Measurements from ENCODE around the gene PRKG1.
"Not testable (repeated sequence)": the region's sequence is repeated elsewhere in the genome, so short reads cannot be mapped to it uniquely, and the experiment has no call there.

PRKG1 gene

DNA sequence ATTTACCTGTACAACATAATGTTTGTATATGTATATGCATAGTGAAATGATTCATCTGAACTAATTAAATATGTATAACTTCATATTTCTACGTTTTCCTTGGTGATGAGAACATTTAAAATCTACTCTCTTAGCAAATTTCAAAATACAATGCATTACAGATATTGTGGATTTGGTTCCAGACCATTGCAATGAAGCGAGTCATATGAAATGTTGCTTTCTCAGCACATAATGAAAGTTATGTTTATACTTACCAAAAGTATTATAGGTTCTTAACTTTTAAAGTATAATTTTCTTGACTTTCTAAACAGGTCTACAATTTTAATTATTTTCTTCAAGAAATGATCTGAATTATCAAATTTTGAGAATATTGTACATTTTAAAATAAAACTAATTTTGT lies 435.9 kb downstream of the PRKG1 start:
- DNase-seq (ENCODE audit: low read depth): no peak

DNA sequence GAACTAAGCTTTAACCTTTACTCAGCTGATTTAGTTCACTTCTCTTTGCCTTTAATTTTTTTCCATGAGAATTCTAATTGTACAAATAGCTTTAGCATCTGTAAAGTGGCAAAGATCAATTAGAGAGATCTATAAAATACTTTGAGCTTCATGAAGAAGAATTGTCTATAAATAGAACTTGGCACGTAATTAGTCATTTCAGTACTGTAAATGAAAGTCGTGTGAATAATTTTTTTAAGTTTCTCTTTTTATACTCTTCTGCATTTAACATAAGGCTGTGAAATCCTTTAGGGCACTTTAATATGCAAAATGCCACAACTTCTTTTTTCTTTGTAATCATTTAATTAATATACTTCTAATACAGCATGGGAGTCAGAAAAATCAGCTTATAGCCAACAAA lies 447.3 kb downstream of the PRKG1 start:
- DNase-seq (ENCODE audit: low read depth): no peak

DNA sequence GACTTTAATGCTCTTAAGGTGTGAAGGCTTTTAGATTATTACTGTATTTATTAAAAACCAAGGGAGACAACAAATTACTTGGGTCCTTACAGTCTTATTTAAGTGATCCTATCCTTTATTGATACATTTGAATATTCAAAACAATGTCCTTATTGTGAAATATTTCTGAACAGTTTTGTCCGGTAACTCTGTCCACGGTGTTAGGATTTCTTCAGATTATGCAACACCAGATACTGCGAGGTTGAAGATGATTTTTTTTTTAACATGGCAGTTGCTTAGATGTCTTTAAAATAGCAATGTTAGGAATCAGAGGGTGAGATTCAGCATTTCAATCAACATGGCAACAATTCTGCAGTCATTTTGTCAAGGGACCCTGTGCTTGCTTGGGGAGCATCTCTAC lies 448.6 kb downstream of the PRKG1 start:
- no peak for DNase-seq (ENCODE audit: low read depth)

DNA sequence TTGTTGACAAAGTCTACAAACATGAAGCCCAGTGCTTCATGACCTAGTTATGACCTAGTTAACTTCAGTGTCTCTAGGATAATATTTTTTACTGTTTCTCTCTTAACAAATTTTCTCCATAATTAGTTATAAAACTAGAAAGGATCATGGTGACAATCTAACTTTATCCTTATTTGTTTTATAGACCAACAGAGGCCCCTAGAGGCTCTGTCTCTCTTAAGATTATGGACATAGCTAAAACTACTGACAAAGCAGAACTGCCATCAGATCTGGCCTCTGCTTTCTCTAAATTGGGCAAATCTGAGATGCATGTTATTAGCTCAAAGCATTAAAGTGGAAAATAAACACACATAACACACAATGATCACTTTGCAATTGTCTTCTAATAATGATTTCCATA lies 449.2 kb downstream of the PRKG1 start:
- no peak for DNase-seq (ENCODE audit: low read depth)

DNA sequence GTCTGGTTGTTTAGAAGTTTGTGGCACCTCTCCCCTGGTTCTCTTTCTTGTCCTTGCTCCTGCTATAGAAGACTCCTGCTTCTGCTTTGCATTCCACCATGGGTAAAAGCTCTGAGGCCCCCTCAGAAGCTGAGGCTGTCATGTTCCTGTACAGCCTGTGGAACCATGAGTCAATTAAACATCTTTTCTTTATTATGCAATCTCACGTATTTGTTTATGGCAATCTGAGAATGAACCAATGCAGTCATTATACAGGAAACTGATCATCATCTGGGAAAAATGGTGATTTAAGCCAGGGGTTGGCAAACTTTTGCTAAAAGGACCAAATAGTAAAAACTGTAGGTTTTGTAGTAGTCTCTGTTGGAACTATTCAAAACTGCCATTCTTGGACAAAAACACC lies 449.8 kb downstream of the PRKG1 start:
- peak; percentile 19 for DNase-seq (ENCODE audit: low read depth)

DNA sequence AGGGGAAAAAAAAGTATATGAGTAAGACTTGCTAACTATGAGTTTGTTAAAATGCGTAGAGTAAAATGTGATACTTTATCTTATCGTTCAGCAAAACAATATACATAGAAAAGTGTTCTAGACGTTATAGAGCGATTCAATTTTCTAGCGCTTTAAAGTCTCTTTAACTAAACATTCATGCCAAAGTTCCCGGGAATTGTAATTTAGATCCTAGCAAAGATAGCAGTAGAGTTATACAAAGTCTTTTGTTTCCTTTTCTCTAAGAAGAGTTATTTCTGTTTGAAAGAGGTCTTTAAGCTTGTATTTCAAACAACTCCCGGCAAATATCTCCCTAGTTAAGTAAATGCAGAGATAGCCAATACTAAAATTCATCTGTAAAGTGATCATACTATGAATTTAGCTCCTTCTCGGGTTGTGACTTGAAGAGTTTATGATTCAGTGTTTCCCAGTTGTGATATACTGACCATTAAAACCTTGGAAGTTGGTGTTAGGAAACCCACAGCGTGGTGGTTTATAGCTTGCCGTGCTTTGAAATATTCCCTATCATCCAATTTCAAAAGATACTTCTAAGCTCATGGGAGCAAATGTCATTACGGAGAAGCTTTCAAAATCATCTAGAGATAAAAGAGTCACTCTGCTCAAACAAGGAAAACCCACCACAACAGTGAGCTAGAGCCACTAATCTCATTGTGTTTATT lies 453.4 kb downstream of the PRKG1 start:
- no peak for DNase-seq (ENCODE audit: low read depth)

DNA sequence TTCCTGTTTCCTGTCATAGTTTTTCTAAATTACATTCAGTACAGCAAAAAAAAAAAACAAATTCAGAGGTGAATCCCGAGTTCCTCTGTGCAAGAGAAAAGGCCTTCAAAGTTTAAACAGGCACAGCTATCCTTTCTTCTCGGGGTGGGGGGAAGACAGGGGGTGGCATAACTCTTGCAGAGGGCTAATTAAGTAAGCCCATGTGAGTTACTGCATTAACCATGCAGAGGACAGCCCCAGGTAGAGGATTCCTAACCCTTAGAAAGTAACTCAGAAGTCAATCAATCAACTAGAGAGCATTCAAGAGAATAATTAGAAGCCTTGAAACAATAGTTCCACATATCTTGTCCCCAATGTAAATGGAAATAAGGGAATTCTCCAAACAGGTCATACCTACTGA lies 454.2 kb downstream of the PRKG1 start:
- no peak for DNase-seq (ENCODE audit: low read depth)

DNA sequence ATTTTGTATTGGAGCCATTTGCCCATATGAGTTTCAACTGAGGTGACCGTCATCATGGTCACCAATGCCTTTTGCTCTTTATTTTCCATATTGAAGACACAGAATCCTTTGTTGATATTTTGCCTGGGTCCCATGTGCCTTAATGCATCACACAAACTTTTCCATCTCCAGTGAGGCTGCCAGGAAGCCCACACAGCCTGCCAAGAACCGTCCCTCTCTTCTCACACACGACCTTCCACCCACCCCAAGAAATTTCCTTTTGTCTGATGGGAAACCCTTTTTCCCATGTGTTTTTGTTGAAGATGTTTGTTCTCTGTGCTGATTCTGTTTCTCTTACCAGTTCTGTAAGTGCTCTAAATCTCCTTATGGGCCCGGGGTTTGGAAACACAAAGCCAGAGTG lies 456.3 kb downstream of the PRKG1 start:
- DNase-seq (ENCODE audit: low read depth): no peak

DNA sequence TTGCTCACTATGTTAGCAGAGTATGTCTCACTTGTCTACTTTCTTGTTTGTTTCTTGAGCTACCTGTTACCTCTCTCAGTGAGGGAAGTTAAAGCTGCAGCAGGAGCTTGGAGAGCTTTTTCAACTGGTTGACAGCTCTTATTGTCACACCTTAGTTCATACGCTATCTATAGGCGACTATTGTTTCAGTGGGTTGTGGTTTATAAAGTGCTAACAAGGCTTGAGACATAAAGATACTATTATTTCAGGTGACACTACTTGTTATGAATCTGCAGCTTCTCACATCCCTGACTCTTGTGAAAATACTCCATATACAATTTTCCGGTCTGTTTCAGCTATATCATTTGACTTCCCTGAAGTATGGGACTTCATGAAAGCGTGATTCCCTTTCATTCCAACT lies 457.8 kb downstream of the PRKG1 start:
- no peak for DNase-seq (ENCODE audit: low read depth)

DNA sequence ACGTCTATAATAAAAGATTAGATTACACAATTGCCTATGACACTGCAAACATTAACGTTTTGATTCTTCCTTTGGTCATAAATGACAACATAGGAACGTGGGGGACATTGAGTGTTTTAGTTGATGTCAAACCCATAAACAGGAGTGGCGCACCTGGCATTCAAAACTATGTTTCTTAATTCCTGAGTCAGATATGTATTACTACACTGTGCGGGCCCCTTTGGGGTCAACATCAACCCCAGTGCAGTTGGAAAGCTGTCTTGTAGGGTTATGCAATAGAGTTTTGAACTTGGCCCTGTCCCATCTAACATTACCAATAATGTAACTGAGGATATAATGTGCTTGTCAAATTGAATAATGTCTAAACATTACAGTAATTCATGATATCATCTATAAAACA lies 468.6 kb downstream of the PRKG1 start:
- DNase-seq (ENCODE audit: low read depth): no peak

DNA sequence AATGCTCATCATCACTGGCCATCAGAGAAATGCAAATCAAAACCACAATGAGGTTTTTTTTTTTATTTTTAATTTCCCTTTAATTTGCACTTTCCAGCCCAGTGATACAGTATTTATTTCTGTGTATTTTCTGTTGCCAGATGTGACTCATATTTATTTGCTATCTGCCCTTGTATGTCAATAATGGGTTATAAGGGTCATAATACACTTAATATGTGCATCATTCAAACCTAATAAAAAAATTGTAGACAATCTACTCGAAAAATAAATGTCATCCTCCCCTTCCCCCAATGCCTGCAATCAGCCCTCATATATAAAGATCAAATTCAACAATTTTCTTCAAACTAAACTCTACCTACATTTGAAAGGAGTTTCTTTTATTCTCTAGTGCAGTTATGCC lies 470.6 kb downstream of the PRKG1 start:
- no peak for DNase-seq (ENCODE audit: low read depth)

DNA sequence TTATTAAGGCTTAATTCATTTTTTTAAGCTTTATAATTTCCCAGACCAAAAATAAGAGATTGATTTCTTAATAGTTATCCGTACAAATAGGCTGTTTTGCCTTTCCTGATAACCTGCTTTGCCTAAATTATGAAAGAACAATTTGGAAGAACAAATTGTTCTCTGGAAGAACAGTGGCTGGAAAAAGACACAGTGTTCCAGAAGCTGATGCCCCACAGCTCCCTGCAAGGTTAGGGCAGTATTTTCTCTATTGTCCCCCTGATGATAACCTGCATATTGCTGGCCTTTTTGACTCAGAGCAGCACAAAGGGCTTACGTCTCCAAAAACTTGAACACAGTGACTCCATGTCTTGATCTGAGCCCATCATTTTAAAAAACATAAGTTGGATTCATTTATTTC lies 473.7 kb downstream of the PRKG1 start:
- no peak for DNase-seq (ENCODE audit: low read depth)

DNA sequence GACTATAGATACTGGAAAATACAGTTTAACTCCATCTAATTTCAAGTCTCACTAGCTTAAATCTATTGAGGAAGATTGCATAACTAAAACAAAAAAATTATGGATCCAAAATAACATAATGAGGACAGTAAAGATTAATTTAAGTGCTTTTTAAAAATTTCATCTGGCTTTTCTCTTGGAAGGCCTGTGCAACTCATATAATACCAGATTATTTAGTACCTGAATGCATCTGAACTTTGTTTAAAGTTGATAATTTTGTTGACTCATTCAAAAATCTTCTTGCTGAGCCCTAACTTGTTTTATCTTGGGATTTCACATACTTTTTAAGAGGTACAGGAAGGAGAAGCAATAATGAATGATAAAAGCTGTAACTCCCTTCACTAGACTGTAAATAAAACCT lies 478.6 kb downstream of the PRKG1 start:
- DNase-seq (ENCODE audit: low read depth): no peak

DNA sequence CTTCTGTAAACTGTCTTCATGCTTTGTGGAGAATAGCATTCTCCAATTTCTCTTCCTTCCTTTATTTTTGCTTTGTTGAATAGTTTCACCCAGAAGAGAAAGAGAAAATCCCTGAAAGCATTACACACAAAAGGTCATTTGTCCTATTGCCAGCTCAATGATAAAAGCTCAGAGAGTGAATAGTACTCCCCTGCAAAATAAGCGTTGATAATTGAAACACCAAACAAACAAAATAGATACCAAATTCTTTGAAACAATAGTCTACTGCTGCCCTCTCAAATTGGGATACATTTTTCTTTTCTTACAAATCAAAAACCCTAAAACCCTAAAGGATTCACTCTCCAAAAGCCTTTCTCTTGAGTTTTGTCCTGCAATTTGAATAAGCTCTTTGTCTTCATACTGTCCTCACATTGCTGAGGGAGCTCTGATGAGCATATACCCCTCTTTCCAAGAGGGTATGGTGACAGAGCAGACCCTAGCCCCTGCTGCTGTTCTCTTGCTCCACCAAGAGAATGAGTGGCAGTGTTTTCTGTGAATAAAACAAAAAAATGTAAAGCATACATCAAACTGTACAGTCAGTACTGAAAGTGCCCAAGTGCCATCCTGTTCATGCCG lies 490.7 kb downstream of the PRKG1 start:
- no peak for DNase-seq (ENCODE audit: low read depth)

DNA sequence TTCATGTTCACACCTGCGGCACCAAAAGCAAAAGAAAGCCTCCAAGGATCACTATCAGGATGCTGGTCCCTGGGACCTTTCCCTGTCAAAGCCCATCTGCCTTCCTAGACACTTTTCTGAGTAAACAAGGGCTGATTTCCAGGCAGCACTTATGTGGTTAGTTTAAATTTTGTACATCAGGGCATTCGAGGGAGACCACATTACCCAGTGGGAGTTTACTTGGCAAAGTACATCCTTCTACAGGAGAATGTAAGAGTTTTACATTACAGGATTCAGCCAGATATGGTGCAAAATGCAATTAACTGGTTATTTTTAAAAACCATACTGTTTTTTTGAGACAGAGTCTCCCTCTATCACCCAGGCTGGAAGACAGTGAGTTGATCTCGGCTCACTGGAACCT lies 493.0 kb downstream of the PRKG1 start:
- no peak for DNase-seq (ENCODE audit: low read depth)

DNA sequence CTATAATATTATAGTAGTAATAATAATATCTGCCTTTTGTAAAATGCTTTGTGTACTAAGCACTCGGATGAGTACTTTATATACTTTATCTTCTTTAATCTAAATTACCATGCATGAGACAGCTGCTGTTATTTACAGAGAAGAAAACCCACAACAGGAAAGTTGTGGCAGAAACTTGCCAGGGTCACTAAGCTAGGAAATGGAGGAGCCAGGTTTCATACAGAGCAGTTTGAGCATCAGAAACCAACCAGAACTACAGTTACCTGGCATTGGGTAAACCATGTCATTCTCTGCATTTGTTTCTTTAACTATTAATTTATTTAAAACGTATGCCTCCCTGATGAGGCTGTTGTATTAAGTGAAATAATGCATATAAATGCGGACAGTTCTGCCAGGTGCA lies 495.2 kb downstream of the PRKG1 start:
- DNase-seq (ENCODE audit: low read depth): no peak

DNA sequence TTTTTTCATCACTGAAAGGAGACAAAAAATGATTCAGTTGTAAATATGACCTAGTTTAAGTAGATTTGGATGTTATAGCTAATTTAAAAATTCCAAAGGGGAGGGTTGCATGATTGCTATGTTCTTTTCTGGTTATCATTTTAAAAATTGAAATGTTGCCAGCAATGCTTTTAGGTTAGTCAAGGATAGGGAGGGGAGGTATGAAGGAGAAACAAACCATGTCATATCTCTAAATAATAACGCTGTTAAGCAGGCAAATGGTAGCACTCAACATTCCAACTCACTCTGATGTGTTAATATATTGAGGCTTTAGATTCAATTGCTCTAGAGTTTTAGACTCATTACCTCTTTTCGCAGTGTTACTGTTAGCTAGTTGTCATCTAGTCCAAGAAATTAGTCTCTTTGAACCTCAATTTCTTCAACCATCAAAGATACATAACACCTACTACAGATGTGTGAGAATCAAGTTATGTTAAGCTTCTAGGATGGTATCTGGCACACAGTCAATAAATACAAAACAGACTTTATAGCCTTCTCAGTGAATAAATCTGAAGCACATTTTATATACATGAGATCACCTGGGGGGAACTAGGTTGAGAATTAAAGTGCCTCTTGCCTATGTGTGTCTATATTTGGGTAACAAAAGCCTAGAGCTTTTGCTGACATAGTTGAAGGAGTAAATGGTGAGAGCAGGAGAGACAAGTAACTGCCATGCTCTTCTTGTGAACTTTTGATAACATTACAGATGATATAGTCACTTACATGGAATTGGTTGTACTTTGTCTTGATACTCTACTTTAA lies 500.2 kb downstream of the PRKG1 start:
- DNase-seq (ENCODE audit: low read depth): no peak

DNA sequence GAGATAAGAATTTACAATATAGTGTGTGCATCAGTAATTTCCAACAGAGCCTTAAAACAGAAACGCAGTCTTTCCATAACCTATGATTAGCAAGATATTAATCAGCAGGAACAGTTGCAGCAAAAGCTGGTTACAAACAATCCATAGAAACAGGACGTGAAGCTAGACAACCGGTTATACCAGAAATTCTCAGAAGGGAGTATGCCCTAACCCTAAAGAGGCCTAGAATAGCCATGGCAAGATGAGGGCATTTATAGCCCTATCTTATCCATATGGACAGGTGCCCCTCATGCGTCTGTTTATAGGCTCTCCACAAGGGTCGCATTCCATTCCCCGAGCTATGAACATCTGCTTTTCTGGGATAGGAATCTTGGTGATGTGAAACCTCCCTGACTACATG lies 506.9 kb downstream of the PRKG1 start:
- not testable (repeated sequence) for DNase-seq (ENCODE audit: low read depth)

DNA sequence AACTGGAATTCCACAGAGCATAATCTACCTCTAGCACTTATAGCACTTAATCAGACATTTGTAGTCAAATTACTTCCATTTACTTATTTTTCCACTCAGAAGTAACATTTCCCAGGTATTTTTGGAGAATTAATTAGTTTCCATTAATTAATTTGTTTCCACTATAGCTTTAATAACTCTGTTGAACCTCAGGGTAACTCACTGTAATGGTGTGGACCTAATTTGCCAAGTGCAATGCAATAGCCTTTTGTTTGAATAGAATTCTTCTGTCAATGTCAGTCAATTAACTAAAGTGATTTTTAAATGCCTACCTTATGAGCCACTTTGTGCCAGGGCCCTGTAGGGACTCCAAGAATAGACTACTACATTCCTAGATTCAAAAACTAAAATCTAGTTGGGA lies 509.7 kb downstream of the PRKG1 start:
- DNase-seq (ENCODE audit: low read depth): no peak

DNA sequence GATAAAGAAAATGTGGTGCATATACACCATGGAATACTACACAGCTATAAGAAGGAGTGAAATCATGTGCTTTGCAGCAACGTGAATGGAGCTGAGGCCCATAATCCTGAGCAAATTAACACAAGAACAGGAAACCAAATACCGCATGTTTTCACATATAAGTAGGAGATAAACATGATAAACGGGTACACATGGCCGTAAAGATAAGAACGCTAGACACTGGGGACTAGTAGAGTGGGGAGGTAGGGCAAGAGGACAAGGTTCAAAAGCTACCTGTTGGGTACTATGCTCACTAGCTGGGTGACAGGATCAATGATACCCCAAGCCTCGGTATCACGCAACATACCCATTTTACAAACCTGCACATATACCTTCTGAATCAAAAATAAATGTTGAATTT lies 511.5 kb downstream of the PRKG1 start:
- no peak for DNase-seq (ENCODE audit: low read depth)

DNA sequence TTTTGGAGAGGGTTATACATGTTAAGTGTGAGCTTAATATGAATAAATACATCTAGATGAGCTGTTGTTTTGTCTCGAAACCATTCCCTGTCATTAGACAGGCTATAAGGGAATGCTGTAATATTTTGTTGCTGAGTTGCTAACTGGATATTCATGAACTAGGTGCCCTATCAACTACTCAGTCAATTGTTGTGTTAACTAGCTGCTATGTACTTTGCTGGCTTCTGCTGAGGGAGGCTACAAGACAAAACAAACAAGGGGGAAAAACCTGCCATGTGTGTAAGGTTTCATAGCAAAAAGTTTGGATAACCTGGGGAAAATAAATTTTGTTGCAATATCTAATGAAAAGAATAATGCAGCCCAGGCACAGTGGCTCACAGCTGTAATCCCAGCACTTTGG lies 514.7 kb downstream of the PRKG1 start:
- DNase-seq (ENCODE audit: low read depth): no peak

DNA sequence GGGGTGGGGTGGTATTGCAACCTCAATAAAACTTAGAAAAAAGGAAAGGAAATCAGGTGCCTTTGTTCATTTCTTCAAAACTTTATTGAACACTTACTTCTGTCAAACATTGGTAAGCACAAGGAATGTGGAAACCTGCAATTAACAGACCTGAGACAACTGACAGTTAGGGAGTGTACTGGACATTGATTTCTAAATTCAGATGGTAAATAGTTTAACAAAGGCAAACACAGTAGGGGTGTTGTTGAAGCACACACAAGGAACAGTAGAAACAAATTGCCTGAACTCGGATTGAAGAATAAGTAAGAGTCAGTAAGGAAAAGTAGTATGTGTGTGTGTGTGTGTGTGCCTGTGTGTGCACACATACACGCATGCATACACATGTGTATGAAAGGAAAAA lies 516.5 kb downstream of the PRKG1 start:
- DNase-seq (ENCODE audit: low read depth): no peak

DNA sequence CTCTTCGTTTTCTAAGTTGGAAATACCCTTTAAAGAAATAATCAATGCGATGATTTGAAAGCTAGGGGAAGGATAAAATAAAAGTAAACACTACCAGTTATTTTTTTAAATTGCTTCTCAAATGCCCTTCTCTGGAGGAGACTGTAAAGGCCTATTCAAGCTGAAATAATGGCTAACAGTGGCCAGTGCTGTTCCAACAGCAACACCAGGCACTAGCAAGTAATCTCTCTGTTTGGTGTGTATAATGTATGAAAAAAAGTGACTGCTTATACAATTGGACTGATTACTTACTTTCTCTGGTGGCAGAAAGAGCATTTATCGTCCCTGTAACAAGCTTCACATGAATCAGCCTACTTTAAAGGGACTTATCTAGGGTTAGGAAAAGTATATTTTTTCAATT lies 522.4 kb downstream of the PRKG1 start:
- no peak for DNase-seq (ENCODE audit: low read depth)

DNA sequence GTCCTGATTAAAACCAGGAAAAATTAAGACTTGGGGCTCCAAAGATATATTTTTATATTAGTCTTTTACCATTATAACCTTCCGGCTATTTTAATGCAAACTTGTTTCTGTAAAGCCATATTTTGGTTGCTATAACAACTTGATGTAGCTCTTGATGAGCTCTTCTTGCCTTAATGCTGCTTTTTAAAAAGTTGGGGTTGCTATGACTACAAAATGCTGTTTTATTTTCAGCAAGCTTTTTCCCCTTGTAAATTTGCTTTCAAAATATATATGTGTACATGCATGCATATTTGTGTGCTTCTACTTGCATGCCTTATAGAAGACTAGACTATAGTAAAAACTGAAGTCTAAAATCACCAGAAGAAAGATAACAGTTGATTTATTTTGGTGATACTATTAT lies 525.4 kb downstream of the PRKG1 start:
- no peak for DNase-seq (ENCODE audit: low read depth)
